ENCODE measurements around the gene PARVB.

Gene PARVB

DNA sequence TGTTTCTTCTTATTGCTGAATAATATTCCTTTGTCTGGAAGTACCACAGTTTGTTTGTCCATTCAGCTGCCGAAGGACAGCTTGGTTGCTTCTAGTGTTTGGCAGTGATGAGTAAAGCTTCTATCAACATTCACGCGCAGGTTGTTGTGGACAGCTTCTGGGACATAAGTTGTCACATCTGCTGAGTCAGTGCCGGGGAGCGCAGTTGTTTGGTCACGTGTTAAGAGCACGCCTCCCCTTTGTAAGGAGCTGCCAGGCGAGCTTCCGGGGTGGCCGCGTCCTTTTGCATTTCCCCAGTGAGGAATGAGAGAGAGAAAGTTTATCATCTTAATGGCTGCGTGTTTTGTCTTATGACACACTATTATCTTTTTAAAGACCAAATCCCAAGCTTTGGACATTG lies 38.6 kb upstream of the PARVB start (continued):
- TF ChIP-seq, protein P1, sequence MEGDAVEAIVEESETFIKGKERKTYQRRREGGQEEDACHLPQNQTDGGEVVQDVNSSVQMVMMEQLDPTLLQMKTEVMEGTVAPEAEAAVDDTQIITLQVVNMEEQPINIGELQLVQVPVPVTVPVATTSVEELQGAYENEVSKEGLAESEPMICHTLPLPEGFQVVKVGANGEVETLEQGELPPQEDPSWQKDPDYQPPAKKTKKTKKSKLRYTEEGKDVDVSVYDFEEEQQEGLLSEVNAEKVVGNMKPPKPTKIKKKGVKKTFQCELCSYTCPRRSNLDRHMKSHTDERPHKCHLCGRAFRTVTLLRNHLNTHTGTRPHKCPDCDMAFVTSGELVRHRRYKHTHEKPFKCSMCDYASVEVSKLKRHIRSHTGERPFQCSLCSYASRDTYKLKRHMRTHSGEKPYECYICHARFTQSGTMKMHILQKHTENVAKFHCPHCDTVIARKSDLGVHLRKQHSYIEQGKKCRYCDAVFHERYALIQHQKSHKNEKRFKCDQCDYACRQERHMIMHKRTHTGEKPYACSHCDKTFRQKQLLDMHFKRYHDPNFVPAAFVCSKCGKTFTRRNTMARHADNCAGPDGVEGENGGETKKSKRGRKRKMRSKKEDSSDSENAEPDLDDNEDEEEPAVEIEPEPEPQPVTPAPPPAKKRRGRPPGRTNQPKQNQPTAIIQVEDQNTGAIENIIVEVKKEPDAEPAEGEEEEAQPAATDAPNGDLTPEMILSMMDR (tag by site-specific recombination; IDR thresholded peaks at IDR 0.05) = no peak
- TF ChIP-seq ZNF561 (tag by site-specific recombination; IDR thresholded peaks at IDR 0.05; ENCODE audit: borderline replicate concordance) (no peak), ZNF518A (tag by site-specific recombination; conservative IDR thresholded peaks at IDR 0.05; ENCODE audit: low read depth) (no peak), ZBTB20 (tag by site-specific recombination; IDR thresholded peaks at IDR 0.05) (no peak), ZNF530 (tag by site-specific recombination; IDR thresholded peaks at IDR 0.05; ENCODE audit: low read depth) (no peak), SCRT1 (tag by site-specific recombination; IDR thresholded peaks at IDR 0.05; ENCODE audit: borderline replicate concordance) (no peak)

- TF ChIP-seq ZNF518A (tag by site-specific recombination; conservative IDR thresholded peaks at IDR 0.05; ENCODE audit: low read depth) (no peak), EGR2 (tag by site-specific recombination; IDR thresholded peaks at IDR 0.05; ENCODE audit: low read depth) (no peak), ZNF707 (tag by site-specific recombination; IDR thresholded peaks at IDR 0.05) (no peak), ZNF548 (tag by site-specific recombination; IDR thresholded peaks at IDR 0.05) (no peak), ZNF19 (tag by site-specific recombination; IDR thresholded peaks at IDR 0.05; ENCODE audit: low read depth) (no peak), ZEB2 (tag by site-specific recombination; IDR thresholded peaks at IDR 0.05) (no peak), ZNF404 (tag by site-specific recombination; IDR thresholded peaks at IDR 0.05) (no peak)
- POLR2A ChIA-PET = no interaction called here
- CTCF ChIA-PET = interaction anchor here (0.7 to 1.6 kb wide), 3 partner anchors 11 to 467 kb away, joined by 3 to 5 read pairs (median 5); no protein-coding TSS in a partner anchor
- H3K9me3 ChIP-seq (ENCODE audit: control insufficient read depth, insufficient read depth, low read depth, low read length) = no peaks in the 10 kb centered on the region
- no peak overlapping the region for H3K4me3 ChIP-seq (ENCODE audit: low read depth, low read length)
- peaks cover 55 to 87% of the 10 kb centered on the region in 2 experiments for H3K36me3 ChIP-seq (ENCODE audit: control insufficient read depth in 2 of 2, insufficient read depth in 1 of 2, low read length in 2 of 2)
- H3K27ac ChIP-seq (ENCODE audit: extremely low read depth, low read depth, low read length) = no peak overlapping the region
- H3K4me1 ChIP-seq (ENCODE audit: control insufficient read depth, insufficient read depth, low read length) = no peaks in the 10 kb centered on the region
Measured at GRCh38 chr22:43988116-43988820, 35.8 kb upstream of the PARVB start.

Measured in HEK293 (cell line).